Ascending aorta (tissue), 2 donors: ENCODE results near the gene SLC12A5. TPM values are rescaled to one million over a fixed set of nuclear protein-coding genes. Genes with fewer than 3 reads are reported as not detected.

Experiments used
- DNase-seq, 2 donors: peaks; one replicate each; pipeline ENCODE4 v3.0.0-alpha.2; 2019; ENCODE audit warnings: low spot score in 2 of 2
- H3K27ac ChIP-seq, 2 donors: fragments of 200-600 bp; sonication (generic); one replicate each; pipeline ENCODE4 v1.5.1; 2016 to 2017; ENCODE audit warnings: mild to moderate bottlenecking in 1 of 2
- H3K27me3 ChIP-seq: fragments of 200-600 bp; sonication (generic); one replicate; pipeline ENCODE4 v1.5.1; 2017
- H3K36me3 ChIP-seq, 2 donors: fragments of 200-600 bp; sonication (generic); one replicate each; pipeline ENCODE4 v1.5.1; 2016
- H3K4me1 ChIP-seq, 2 donors: fragments of 200-600 bp; sonication (generic); one replicate each; pipeline ENCODE4 v1.5.1; 2016 to 2017; ENCODE audit warnings: mild to moderate bottlenecking in 1 of 2
- H3K4me3 ChIP-seq, 2 donors: fragments of 200-600 bp; sonication (generic); one replicate each; pipeline ENCODE4 v1.5.1; 2016 to 2017; ENCODE audit warnings: mild to moderate bottlenecking in 1 of 2
- H3K9me3 ChIP-seq, 2 donors: fragments of 200-600 bp; sonication (generic); one replicate each; pipeline ENCODE4 v1.5.1; 2016
- CTCF ChIP-seq, 3 experiments: fragments of 200-600 bp in 2 of 3; fragments of 450-650 bp in 1 of 3; sonication (generic) in 2 of 3; IDR thresholded peaks; one replicate each; pipeline ENCODE4 v1.5.1; 2016 to 2019; ENCODE audit warnings: antibody characterized with exemption in 3 of 3, mild to moderate bottlenecking in 1 of 3, moderate library complexity in 1 of 3
- intact Hi-C: fragments of 100-400 bp; cut with DNase I; formaldehyde crosslinking; loops from one replicate; pipeline ENCODE4 v1.15.1; 2023
- total RNA-seq: library from RNA; depleted of rRNA; stranded (reverse); fragments of >200 nt; gene quantifications from one replicate; pipeline ENCODE4 v1.1.0, GENCODE V29; 2016

SLC12A5 gene
- total RNA-seq, 1 donor from 2014 or later = not detected

GRCh38 chr20:46062621-46063020, 33.6 kb downstream of the SLC12A5 start:
- peaks cover 7 to 13% of the 10 kb centered on the region in 2 donors for H3K4me1 ChIP-seq
- no peak overlapping the region for H3K4me3 ChIP-seq
- H3K27ac ChIP-seq = no peak overlapping the region
- intact Hi-C loops = no loop called here
- no peak for TF ChIP-seq CTCF (IDR thresholded peaks at IDR 0.05)
- no peaks in the 10 kb centered on the region for H3K27me3 ChIP-seq
- peak in 1 of 2 donors; percentile 50 for DNase-seq
- peaks cover 70 to 76% of the 10 kb centered on the region in 2 donors for H3K36me3 ChIP-seq
- no peaks in the 10 kb centered on the region for H3K9me3 ChIP-seq

GRCh38 chr20:46063151-46063550, 34.1 kb downstream of the SLC12A5 start:
- Histone ChIP-seq H3K9me3 (no peaks in the 10 kb centered on the region), H3K36me3 (peaks cover 75 to 81% of the 10 kb centered on the region in 2 donors), H3K4me3 (no peak overlapping the region), H3K4me1 (peaks cover 6 to 8% of the 10 kb centered on the region in 2 donors), H3K27ac (no peak overlapping the region), H3K27me3 (no peaks in the 10 kb centered on the region)
- intact Hi-C loops = no loop called here
- DNase-seq = peak in 1 of 2 donors; percentile 49
- TF ChIP-seq CTCF (IDR thresholded peaks at IDR 0.05) = no peak

GRCh38 chr20:46063652-46064054, 34.6 kb downstream of the SLC12A5 start:
- intact Hi-C loops = no loop called here
- Histone ChIP-seq H3K9me3 (no peaks in the 10 kb centered on the region), H3K36me3 (peaks cover 80 to 86% of the 10 kb centered on the region in 2 donors), H3K4me1 (peaks cover 3 to 4% of the 10 kb centered on the region in 2 donors), H3K4me3 (no peak overlapping the region), H3K27ac (no peak overlapping the region), H3K27me3 (no peaks in the 10 kb centered on the region)
- no peak for TF ChIP-seq CTCF (IDR thresholded peaks at IDR 0.05)
- no peak for DNase-seq

- no peaks in the 10 kb centered on the region for H3K4me1 ChIP-seq
Observed at GRCh38 chr20:46065006-46065405, 36.0 kb downstream of the SLC12A5 start.

GRCh38 chr20:46065691-46066090, 36.7 kb downstream of the SLC12A5 start:
- Histone ChIP-seq H3K4me1 (no peaks in the 10 kb centered on the region), H3K9me3 (no peaks in the 10 kb centered on the region), H3K4me3 (no peak overlapping the region), H3K27me3 (no peaks in the 10 kb centered on the region), H3K27ac (no peak overlapping the region), H3K36me3 (peaks cover 92 to 97% of the 10 kb centered on the region in 2 donors)
- no peak for DNase-seq
- intact Hi-C loops = no loop called here
- TF ChIP-seq CTCF (IDR thresholded peaks at IDR 0.05) = no peak

More at GRCh38 chr20:46065006-46065405, 36.0 kb downstream of the SLC12A5 start:
- TF ChIP-seq CTCF (IDR thresholded peaks at IDR 0.05) = no peak
- Histone ChIP-seq H3K27me3 (no peaks in the 10 kb centered on the region), H3K4me3 (no peak overlapping the region), H3K27ac (no peak overlapping the region), H3K9me3 (no peaks in the 10 kb centered on the region), H3K36me3 (peaks cover 92 to 99% of the 10 kb centered on the region in 2 donors)
- intact Hi-C loops = no loop called here
- DNase-seq = no peak
